ENCODE measurements around the gene NR1D2. TPM values are rescaled to one million over a fixed set of nuclear protein-coding genes. Genes with fewer than 3 reads are reported as not detected.

NR1D2 gene
- total RNA-seq, 4 donors from 2014 or later, result 28.2 to 48.7 (median 40.5) TPM

DNA sequence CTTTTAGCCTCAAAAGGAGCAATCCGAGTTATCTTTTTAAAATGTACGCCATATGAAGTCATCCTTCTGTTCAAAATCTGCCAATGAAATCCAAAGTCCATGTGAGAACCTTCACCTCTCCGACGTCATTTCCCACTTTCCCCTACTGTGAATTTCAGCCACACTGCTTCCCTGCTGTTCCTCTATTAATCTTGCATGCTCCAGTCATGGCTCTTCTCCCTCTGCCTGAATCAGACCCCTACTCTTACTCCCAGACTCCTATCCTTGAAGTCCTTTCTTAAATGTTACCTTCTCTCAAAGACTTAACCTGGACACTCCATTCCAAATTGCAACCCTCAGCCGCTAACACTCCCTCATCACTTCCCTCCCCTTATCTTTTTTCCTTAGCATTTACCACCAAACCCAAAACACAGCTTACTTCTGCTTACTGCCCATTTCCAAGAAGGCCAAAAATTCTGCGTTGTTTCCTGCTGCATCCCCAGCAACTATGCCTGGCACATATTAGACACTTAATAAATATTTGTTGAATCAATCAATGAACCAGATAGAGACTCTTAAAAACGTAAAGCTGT is 29.5 kb upstream of the NR1D2 start:
- TF ChIP-seq, protein P1, sequence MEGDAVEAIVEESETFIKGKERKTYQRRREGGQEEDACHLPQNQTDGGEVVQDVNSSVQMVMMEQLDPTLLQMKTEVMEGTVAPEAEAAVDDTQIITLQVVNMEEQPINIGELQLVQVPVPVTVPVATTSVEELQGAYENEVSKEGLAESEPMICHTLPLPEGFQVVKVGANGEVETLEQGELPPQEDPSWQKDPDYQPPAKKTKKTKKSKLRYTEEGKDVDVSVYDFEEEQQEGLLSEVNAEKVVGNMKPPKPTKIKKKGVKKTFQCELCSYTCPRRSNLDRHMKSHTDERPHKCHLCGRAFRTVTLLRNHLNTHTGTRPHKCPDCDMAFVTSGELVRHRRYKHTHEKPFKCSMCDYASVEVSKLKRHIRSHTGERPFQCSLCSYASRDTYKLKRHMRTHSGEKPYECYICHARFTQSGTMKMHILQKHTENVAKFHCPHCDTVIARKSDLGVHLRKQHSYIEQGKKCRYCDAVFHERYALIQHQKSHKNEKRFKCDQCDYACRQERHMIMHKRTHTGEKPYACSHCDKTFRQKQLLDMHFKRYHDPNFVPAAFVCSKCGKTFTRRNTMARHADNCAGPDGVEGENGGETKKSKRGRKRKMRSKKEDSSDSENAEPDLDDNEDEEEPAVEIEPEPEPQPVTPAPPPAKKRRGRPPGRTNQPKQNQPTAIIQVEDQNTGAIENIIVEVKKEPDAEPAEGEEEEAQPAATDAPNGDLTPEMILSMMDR (IDR thresholded peaks at IDR 0.05; ENCODE audit: low read depth), result no peak

- TF ChIP-seq, protein P1 (IDR thresholded peaks at IDR 0.05; ENCODE audit: low read depth), result no peak
These were observed 28.8 kb upstream of the NR1D2 start for GRCh38 chr3:23916152-23916885.

- TF ChIP-seq, protein P1 (IDR thresholded peaks at IDR 0.05; ENCODE audit: low read depth), result no peak
These were observed 28.0 kb upstream of the NR1D2 start, which contains the start of the genes NKIRAS1 and RPL15 for GRCh38 chr3:23916886-23917678. Gene NKIRAS1 (minus strand): TSS chr3:23916990. CDS start chr3:23910904, 6,086 bp downstream. Gene RPL15 (plus strand): TSS chr3:23917132. CDS start chr3:23917860, 728 bp downstream.

DNA sequence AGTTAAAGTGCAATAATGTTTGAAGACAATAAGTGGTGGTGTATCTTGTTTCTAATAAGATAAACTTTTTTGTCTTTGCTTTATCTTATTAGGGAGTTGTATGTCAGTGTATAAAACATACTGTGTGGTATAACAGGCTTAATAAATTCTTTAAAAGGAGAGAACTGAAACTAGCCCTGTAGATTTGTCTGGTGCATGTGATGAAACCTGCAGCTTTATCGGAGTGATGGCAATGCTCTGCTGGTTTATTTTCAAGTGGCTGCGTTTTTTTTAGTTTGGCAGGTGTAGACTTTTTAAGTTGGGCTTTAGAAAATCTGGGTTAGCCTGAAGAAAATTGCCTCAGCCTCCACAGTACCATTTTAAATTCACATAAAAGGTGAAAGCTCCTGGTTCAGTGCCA is 25.5 kb upstream of the NR1D2 start:
- TF ChIP-seq, protein P1 (IDR thresholded peaks at IDR 0.05; ENCODE audit: low read depth), result no peak

- TF ChIP-seq, protein P1 (IDR thresholded peaks at IDR 0.05; ENCODE audit: low read depth), result no peak
These were observed 24.9 kb upstream of the NR1D2 start for GRCh38 chr3:23920151-23920655.

- TF ChIP-seq, protein P1 (IDR thresholded peaks at IDR 0.05; ENCODE audit: low read depth), result no peak
These were observed 24.0 kb upstream of the NR1D2 start for GRCh38 chr3:23921052-23921511.

Data from subcutaneous adipose tissue (tissue), 4 donors.